HepG2 (cell line): ENCODE measurements around the gene ZMYND8. TPM values are rescaled to one million over a fixed set of nuclear protein-coding genes. Genes with fewer than 3 reads are reported as not detected.

ENCODE experiments used
- ATF7 ChIP-seq, 2 experiments: fragments of 450-650 bp in 1 of 2; sonication (generic) in 1 of 2; formaldehyde crosslinking in 1 of 2; IDR thresholded peaks; 2 replicates each; pipeline versions ENCODE4 v1.4.0 to v1.6.1; 2016 to 2020; ENCODE audit warnings: antibody characterized with exemption in 1 of 2, mild to moderate bottlenecking in 1 of 2, missing genetic modification reagents in 1 of 2
- CHD2 ChIP-seq: IDR thresholded peaks from 2 replicates; pipeline ENCODE4 v1.6.1; 2011; ENCODE audit warnings: low read depth, low read length, improper control_type of control experiment
- MAFK ChIP-seq, 2 experiments: IDR thresholded peaks in 1 of 2; conservative IDR thresholded peaks in 1 of 2; 2 replicates each; pipeline ENCODE4 v1.6.1; 2011; ENCODE audit warnings: improper control_type of control experiment in 2 of 2, low read length in 2 of 2
- MBNL3 ChIP-seq: fragments of 250-450 bp; sonication (Bioruptor Pico); conservative IDR thresholded peaks from 2 replicates; pipeline ENCODE4 v1.8.0; 2022; ENCODE audit warnings: mild to moderate bottlenecking, inconsistent platforms
- NFKB2 ChIP-seq: sonication (generic); formaldehyde crosslinking; IDR thresholded peaks from 2 replicates; pipeline ENCODE4 v1.4.0; 2020; ENCODE audit warnings: missing genetic modification reagents, borderline replicate concordance
- NFYB ChIP-seq: sonication (generic); formaldehyde crosslinking; IDR thresholded peaks from 2 replicates; pipeline ENCODE4 v1.4.0; 2020; ENCODE audit warnings: missing genetic modification reagents
- PCBP2 ChIP-seq: fragments of 200-400 bp; formaldehyde crosslinking; optimal IDR thresholded peaks from 2 replicates; pipeline ENCODE3; 2018; ENCODE audit warnings: low read length, low read depth; ENCODE audit not compliant: poor library complexity, severe bottlenecking
- PITX1 ChIP-seq: sonication (generic); formaldehyde crosslinking; IDR thresholded peaks from 2 replicates; pipeline ENCODE4 v1.5.1; 2020; ENCODE audit warnings: mild to moderate bottlenecking, missing genetic modification reagents
- RFX1 ChIP-seq: fragments of 450-650 bp; IDR thresholded peaks from 2 replicates; pipeline ENCODE4 v1.6.1; 2017
- SMAD3 ChIP-seq: sonication (generic); formaldehyde crosslinking; IDR thresholded peaks from 2 replicates; pipeline ENCODE4 v1.4.0; 2020; ENCODE audit warnings: missing genetic modification reagents
- SNRNP70 ChIP-seq: fragments of 200-400 bp; formaldehyde crosslinking; IDR thresholded peaks from 2 replicates; pipeline ENCODE4 v1.6.1; 2017; ENCODE audit warnings: mild to moderate bottlenecking, low read depth, low read length, moderate library complexity
- SRY ChIP-seq: sonication (generic); formaldehyde crosslinking; IDR thresholded peaks from 2 replicates; pipeline ENCODE4 v1.8.0; 2022; ENCODE audit warnings: mild to moderate bottlenecking, missing genetic modification reagents
- TEAD3 ChIP-seq: optimal IDR thresholded peaks from 2 replicates; pipeline ENCODE3; 2016; ENCODE audit warnings: borderline replicate concordance
- THAP11 ChIP-seq: IDR thresholded peaks from 2 replicates; pipeline ENCODE4 v1.6.1; 2016; ENCODE audit warnings: missing biosample characterization, missing genetic modification reagents
- ZFP41 ChIP-seq: sonication (generic); formaldehyde crosslinking; IDR thresholded peaks from 2 replicates; pipeline ENCODE4 v1.4.0; 2020; ENCODE audit warnings: mild to moderate bottlenecking, missing genetic modification reagents, borderline replicate concordance
- ZNF337 ChIP-seq: sonication (generic); formaldehyde crosslinking; IDR thresholded peaks from 2 replicates; pipeline ENCODE4 v1.5.1; 2020; ENCODE audit warnings: missing genetic modification reagents, low read depth, mild to moderate bottlenecking, borderline replicate concordance
- ZNF382 ChIP-seq: sonication (generic); formaldehyde crosslinking; IDR thresholded peaks from 2 replicates; pipeline ENCODE4 v1.5.0; 2020; ENCODE audit warnings: missing genetic modification reagents, mild to moderate bottlenecking, borderline replicate concordance
- ZNF432 ChIP-seq: sonication (generic); formaldehyde crosslinking; IDR thresholded peaks from 2 replicates; pipeline ENCODE4 v1.5.0; 2020; ENCODE audit warnings: missing genetic modification reagents, mild to moderate bottlenecking, borderline replicate concordance
- ZNF512 ChIP-seq: sonication (generic); formaldehyde crosslinking; IDR thresholded peaks from 2 replicates; pipeline ENCODE4 v1.4.0; 2020; ENCODE audit warnings: mild to moderate bottlenecking, missing genetic modification reagents
- ZNF740 ChIP-seq: sonication (generic); formaldehyde crosslinking; IDR thresholded peaks from 2 replicates; pipeline ENCODE4 v1.4.0; 2020; ENCODE audit warnings: missing genetic modification reagents
- ZNF749 ChIP-seq: sonication (generic); formaldehyde crosslinking; IDR thresholded peaks from 2 replicates; pipeline ENCODE4 v1.8.0; 2022; ENCODE audit warnings: mild to moderate bottlenecking, missing genetic modification reagents, moderate library complexity, borderline replicate concordance
- ZNF841 ChIP-seq: sonication (generic); formaldehyde crosslinking; IDR thresholded peaks from 2 replicates; pipeline ENCODE4 v1.8.1; 2023; ENCODE audit warnings: missing genetic modification reagents, borderline replicate concordance
- polyA plus RNA-seq, 8 experiments: library from polyadenylated mRNA; depleted of rRNA in 3 of 8; stranded (reverse) in 7 of 8; unstranded in 1 of 8; fragments of >200 nt; fragmentation: Illumina TruSeq in 4 of 8; extraction: Trizol in 4 of 8; gene quantifications; 2 replicates each; pipeline versions ENCODE4 v1.2.1 to v1.2.3, GENCODE V29; 2011 to 2016; ENCODE audit warnings: low read depth in 4 of 8, missing spikeins in 1 of 8, mixed read lengths in 1 of 8; ENCODE audit not compliant: insufficient read depth in 1 of 8
- total RNA-seq, 5 experiments: library from RNA; depleted of rRNA; stranded (reverse); fragments of >200 nt; fragmentation: Illumina TruSeq; extraction: Trizol; gene quantifications; 2 replicates each; pipeline ENCODE4 v1.2.3, GENCODE V29; 2016; ENCODE audit warnings: low read depth in 1 of 5
- TF ChIP-seq, protein P1 (sequence below): sonication (generic); formaldehyde crosslinking; IDR thresholded peaks from 2 replicates; pipeline ENCODE4 v1.4.0; 2020; ENCODE audit warnings: missing genetic modification reagents, borderline replicate concordance
- TF ChIP-seq, protein P2 (sequence below): sonication (generic); formaldehyde crosslinking; IDR thresholded peaks from 2 replicates; pipeline ENCODE4 v1.4.0; 2020; ENCODE audit warnings: mild to moderate bottlenecking, missing genetic modification reagents

Gene ZMYND8
- total and polyA plus RNA-seq, 2 of the 13 experiments (the other 11 are each of a cell fraction or from before 2014, with no cell fraction given), result 53.9 to 84.7 TPM

DNA sequence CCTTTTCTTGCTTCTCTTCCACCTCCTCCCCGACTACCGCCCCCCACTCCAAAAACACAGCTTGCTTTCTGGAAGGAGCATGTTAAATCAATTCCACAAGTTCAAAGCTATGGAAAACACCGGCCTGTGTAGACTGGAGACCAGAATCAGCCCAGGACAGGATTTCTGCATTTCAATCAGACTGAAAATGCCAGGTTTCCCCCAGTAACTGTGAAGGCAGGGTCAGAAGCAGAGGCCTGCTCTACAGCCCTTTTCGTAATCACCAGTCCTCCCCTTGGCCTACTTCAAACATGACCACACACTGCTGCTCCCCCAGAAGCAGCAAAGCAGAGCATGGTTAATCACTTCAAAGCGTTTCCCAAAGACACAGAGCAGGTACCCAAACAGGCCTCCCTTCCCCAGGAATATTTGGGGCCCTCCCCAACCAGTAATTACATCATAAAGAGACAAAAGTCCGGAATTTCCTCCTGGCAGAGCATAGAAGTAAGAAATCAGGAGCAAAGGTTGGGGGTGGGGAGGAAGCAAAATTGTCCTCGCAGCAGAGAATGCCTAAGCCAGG is 38.4 kb downstream of the ZMYND8 start (continued):
- TF ChIP-seq PITX1 (CRISPR knock-in tag) (peak; percentile 88), MAFK (conservative IDR thresholded peaks at IDR 0.05 in 1 of 2, IDR thresholded peaks at IDR 0.05 in 1 of 2; ENCODE audit: low read length in 2 of 2) (no peak), TEAD3 (CRISPR knock-in tag) (peak; percentile 89), SNRNP70 (no peak), ZNF512 (no peak), ZNF749 (CRISPR knock-in tag) (no peak), SMAD3 (CRISPR knock-in tag) (no peak; the same call in 1 of the 2 replicates), CHD2 (peak; percentile 25; the same call in 1 of the 2 replicates), SRY (CRISPR knock-in tag) (peak; percentile 43; the same call in 1 of the 2 replicates), RFX1 (no peak), THAP11 (CRISPR knock-in tag) (peak; percentile 79), ATF7 (IDR thresholded peaks at IDR 0.05) (peak; percentile 38; the same call in 1 of the 2 replicates), ATF7 (CRISPR knock-in tag; IDR thresholded peaks at IDR 0.05) (peak; percentile 91), ZFP41 (CRISPR knock-in tag) (no peak), NFYB (CRISPR knock-in tag) (0 out of 2 replicates have a peak, but pooled peaks have one; percentile 16), ZNF841 (peak; percentile 38; the same call in 1 of the 2 replicates), PCBP2 (no peak), ZNF382 (no peak), ZNF432 (no peak), NFKB2 (CRISPR knock-in tag) (no peak), MBNL3 (CRISPR knock-in tag) (no peak), ZNF740 (CRISPR knock-in tag) (no peak), ZNF337 (CRISPR knock-in tag) (peak; percentile 62; the same call in 1 of the 2 replicates)
- TF ChIP-seq, protein P1, sequence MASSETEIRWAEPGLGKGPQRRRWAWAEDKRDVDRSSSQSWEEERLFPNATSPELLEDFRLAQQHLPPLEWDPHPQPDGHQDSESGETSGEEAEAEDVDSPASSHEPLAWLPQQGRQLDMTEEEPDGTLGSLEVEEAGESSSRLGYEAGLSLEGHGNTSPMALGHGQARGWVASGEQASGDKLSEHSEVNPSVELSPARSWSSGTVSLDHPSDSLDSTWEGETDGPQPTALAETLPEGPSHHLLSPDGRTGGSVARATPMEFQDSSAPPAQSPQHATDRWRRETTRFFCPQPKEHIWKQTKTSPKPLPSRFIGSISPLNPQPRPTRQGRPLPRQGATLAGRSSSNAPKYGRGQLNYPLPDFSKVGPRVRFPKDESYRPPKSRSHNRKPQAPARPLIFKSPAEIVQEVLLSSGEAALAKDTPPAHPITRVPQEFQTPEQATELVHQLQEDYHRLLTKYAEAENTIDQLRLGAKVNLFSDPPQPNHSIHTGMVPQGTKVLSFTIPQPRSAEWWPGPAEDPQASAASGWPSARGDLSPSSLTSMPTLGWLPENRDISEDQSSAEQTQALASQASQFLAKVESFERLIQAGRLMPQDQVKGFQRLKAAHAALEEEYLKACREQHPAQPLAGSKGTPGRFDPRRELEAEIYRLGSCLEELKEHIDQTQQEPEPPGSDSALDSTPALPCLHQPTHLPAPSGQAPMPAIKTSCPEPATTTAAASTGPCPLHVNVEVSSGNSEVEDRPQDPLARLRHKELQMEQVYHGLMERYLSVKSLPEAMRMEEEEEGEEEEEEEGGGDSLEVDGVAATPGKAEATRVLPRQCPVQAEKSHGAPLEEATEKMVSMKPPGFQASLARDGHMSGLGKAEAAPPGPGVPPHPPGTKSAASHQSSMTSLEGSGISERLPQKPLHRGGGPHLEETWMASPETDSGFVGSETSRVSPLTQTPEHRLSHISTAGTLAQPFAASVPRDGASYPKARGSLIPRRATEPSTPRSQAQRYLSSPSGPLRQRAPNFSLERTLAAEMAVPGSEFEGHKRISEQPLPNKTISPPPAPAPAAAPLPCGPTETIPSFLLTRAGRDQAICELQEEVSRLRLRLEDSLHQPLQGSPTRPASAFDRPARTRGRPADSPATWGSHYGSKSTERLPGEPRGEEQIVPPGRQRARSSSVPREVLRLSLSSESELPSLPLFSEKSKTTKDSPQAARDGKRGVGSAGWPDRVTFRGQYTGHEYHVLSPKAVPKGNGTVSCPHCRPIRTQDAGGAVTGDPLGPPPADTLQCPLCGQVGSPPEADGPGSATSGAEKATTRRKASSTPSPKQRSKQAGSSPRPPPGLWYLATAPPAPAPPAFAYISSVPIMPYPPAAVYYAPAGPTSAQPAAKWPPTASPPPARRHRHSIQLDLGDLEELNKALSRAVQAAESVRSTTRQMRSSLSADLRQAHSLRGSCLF (CRISPR knock-in tag), result no peak
- TF ChIP-seq, protein P2, sequence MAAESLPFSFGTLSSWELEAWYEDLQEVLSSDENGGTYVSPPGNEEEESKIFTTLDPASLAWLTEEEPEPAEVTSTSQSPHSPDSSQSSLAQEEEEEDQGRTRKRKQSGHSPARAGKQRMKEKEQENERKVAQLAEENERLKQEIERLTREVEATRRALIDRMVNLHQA (CRISPR knock-in tag), result 0 out of 2 replicates have a peak, but pooled peaks have one; percentile 79
